GM12865 (cell line): Measurements from ENCODE around the gene APOBEC4.
"Not testable (repeated sequence)": the region's sequence is repeated elsewhere in the genome, so short reads cannot be mapped to it uniquely, and the experiment has no call there.

Experiments
- DNase-seq: peaks from one replicate; pipeline ENCODE4 v3.0.0; 2010; ENCODE audit warnings: low read depth
- H3K4me3 ChIP-seq: 2 replicates; pipeline ENCODE4 v1.5.1; 2011; ENCODE audit warnings: mild to moderate bottlenecking, low read depth, low read length, control low read depth
- TF ChIP-seq, protein P1 (sequence below): IDR thresholded peaks from 2 replicates; pipeline ENCODE4 v1.5.1; 2011; ENCODE audit warnings: low read length, control low read depth, low read depth, inconsistent platforms; ENCODE audit not compliant: insufficient read depth; ENCODE audit errors: missing control alignments

The APOBEC4 gene

DNA sequence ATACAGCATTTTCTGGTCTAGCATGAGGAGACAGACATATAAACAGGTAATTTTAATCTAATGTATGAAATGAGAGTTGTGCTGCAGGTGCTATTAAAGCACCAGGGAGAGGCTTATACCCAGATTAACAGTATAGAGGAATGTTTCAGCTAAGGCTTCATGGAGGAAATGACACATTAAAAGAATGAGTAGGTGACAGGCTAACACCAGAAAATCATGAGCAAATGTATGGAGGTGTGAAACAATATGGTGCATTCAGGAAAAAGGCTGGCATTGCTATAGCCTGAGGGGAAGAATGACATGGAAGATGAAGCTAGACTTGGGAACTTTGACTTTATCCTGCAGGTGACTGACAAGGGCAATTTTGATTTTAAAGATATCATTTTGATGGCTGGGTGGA, 24.6 kb downstream of the APOBEC4 start:
- no peak overlapping the region for H3K4me3 ChIP-seq
- TF ChIP-seq, protein P1, sequence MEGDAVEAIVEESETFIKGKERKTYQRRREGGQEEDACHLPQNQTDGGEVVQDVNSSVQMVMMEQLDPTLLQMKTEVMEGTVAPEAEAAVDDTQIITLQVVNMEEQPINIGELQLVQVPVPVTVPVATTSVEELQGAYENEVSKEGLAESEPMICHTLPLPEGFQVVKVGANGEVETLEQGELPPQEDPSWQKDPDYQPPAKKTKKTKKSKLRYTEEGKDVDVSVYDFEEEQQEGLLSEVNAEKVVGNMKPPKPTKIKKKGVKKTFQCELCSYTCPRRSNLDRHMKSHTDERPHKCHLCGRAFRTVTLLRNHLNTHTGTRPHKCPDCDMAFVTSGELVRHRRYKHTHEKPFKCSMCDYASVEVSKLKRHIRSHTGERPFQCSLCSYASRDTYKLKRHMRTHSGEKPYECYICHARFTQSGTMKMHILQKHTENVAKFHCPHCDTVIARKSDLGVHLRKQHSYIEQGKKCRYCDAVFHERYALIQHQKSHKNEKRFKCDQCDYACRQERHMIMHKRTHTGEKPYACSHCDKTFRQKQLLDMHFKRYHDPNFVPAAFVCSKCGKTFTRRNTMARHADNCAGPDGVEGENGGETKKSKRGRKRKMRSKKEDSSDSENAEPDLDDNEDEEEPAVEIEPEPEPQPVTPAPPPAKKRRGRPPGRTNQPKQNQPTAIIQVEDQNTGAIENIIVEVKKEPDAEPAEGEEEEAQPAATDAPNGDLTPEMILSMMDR: no peak
- DNase-seq: no peak

- not testable (repeated sequence) for H3K4me3 ChIP-seq, DNase-seq
Observed at GRCh38 chr1:183626236-183626635, 26.9 kb downstream of the APOBEC4 start.

- TF ChIP-seq, protein P1: peak; percentile 78
- DNase-seq: peak; percentile 83
- no peak overlapping the region for H3K4me3 ChIP-seq
Observed at GRCh38 chr1:183622884-183623785, 30.0 kb downstream of the APOBEC4 start.

DNA sequence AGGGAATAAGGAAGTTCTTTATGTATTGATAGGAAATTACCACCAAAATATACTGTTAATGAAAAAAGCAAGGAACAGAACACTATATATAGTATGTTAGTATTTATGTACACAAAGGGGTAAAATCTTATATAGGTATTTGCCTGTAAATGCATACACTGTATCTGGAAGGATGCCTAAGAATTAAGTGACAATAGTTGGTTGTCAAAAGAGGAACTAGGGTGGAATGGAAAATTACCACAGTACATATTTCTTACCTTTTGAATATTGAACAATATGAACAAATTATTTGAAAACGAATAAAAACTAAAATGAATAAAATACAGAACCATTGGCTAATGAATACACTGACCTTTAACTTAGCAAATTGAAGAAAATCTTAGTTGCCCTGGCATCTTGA, 31.1 kb downstream of the APOBEC4 start:
- no peak overlapping the region for H3K4me3 ChIP-seq
- no peak for DNase-seq
- TF ChIP-seq, protein P1: no peak

GRCh38 chr1:183620311-183620710, 32.8 kb downstream of the APOBEC4 start:
- no peak overlapping the region for H3K4me3 ChIP-seq
- TF ChIP-seq, protein P1: no peak
- DNase-seq: no peak

- H3K4me3 ChIP-seq: no peak overlapping the region
- TF ChIP-seq, protein P1: no peak
- no peak for DNase-seq
Observed at GRCh38 chr1:183619781-183620180, 33.3 kb downstream of the APOBEC4 start.

- not testable (repeated sequence) for DNase-seq, H3K4me3 ChIP-seq
Observed at GRCh38 chr1:183618202-183618601, 34.9 kb downstream of the APOBEC4 start.

GRCh38 chr1:183612975-183613374, 40.1 kb downstream of the APOBEC4 start:
- not testable (repeated sequence) for DNase-seq, H3K4me3 ChIP-seq

- no peak for DNase-seq
- no peak overlapping the region for H3K4me3 ChIP-seq
- TF ChIP-seq, protein P1: no peak
Observed at GRCh38 chr1:183612407-183612806, 40.7 kb downstream of the APOBEC4 start.
